ENCODE measurements around the gene TSC22D2.

Gene TSC22D2

GRCh38 chr3:150412561-150413231 is 4.6 kb downstream of the TSC22D2 start:
- no peak for DNase-seq

- no peak for DNase-seq
Observed at GRCh38 chr3:150414258-150414657, 6.2 kb downstream of the TSC22D2 start.

- no peak for DNase-seq
Observed at GRCh38 chr3:150414959-150415358, 6.9 kb downstream of the TSC22D2 start.

GRCh38 chr3:150419076-150419868 is 11.2 kb downstream of the TSC22D2 start:
- no peak for DNase-seq

GRCh38 chr3:150419959-150420358 is 11.9 kb downstream of the TSC22D2 start:
- no peak for DNase-seq

- DNase-seq = no peak
Observed at GRCh38 chr3:150421256-150421655, 13.2 kb downstream of the TSC22D2 start.

- no peak for DNase-seq
Observed at GRCh38 chr3:150421799-150422548, 13.9 kb downstream of the TSC22D2 start.

- DNase-seq = no peak
Observed at GRCh38 chr3:150422907-150423306, 14.8 kb downstream of the TSC22D2 start.

- no peak for DNase-seq
Observed at GRCh38 chr3:150423761-150424160, 15.7 kb downstream of the TSC22D2 start.

- DNase-seq = no peak
Observed at GRCh38 chr3:150426292-150426691, 18.2 kb downstream of the TSC22D2 start.

- DNase-seq = no peak
Observed at GRCh38 chr3:150428562-150428961, 20.5 kb downstream of the TSC22D2 start.

GRCh38 chr3:150429767-150430671 is 21.9 kb downstream of the TSC22D2 start:
- DNase-seq = no peak

GRCh38 chr3:150433347-150433746 is 25.2 kb downstream of the TSC22D2 start:
- DNase-seq = no peak

- DNase-seq = no peak
Observed at GRCh38 chr3:150434234-150434633, 26.1 kb downstream of the TSC22D2 start.

- no peak for DNase-seq
Observed at GRCh38 chr3:150436161-150436560, 28.1 kb downstream of the TSC22D2 start.

- no peak for DNase-seq
Observed at GRCh38 chr3:150439657-150440056, 31.6 kb downstream of the TSC22D2 start.

GRCh38 chr3:150443331-150443741 is 35.2 kb downstream of the TSC22D2 start:
- no peak for DNase-seq

- DNase-seq = no peak
Observed at GRCh38 chr3:150444371-150444770, 36.3 kb downstream of the TSC22D2 start.

- no peak for DNase-seq
Observed at GRCh38 chr3:150446470-150446977, 38.4 kb downstream of the TSC22D2 start.

GRCh38 chr3:150447084-150447483 is 39.0 kb downstream of the TSC22D2 start:
- no peak for DNase-seq

GRCh38 chr3:150447631-150448465 is 39.8 kb downstream of the TSC22D2 start:
- DNase-seq = no peak

All from bone marrow (tissue), 2 donors.